Measurements from ENCODE around the gene CRTAC1. TPM values are rescaled to one million over a fixed set of nuclear protein-coding genes. Genes with fewer than 3 reads are reported as not detected.

The CRTAC1 gene
- total RNA-seq, 1 experiment from 2014 or later: 1.2 TPM

DNA sequence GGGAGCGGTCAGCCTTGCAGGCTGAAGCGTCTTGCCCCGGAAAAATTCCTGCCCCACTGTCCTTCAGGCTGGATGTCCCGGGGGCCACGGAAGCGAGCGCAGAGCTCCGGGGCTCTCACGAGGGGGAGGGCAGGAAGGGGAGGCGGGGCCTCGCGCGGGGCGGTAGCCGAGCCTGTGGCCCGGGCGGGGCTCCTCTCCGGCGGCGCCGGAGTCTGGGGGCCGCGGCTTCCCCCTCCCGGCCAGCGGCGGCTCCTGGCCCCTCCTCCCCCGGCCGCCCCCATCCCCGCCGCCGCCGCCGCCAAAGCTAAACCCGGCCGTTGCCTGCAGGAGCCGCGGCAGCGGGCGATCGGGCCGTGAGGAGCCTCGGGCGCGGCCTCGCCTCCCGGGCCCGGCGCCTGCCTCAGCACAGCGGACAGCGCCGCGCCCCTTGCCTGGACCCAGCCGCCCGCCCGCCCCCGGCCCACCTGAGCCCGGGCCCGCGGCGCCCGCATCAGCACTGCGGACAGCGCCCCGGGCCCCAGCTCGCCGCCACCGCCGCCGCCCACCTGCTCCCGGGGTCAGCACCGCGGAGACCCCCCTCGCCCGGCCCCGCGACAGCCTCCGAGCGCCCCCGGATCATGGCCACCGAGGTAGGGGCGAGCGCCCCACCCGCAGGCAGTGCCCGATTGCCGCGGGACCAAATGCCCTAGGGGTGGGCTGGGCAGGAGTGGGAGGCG, 180.6 kb downstream of the CRTAC1 start, which contains the start of gene GOLGA7B:
Gene GOLGA7B (plus strand): TSS at position 157 of the 716 bp plus-strand sequence. CDS start 461 bp downstream, at position 618.
- no peaks in the 10 kb centered on the region for H3K9me3 Mint-ChIP-seq
- POLR2A ChIA-PET: no interaction called here
- peaks cover 37% of the 10 kb centered on the region for H3K27me3 Mint-ChIP-seq (ENCODE audit: low read depth)
- no peak within 1 kb of the TSS for H3K27ac Mint-ChIP-seq
- peak; percentile 75 for DNase-seq (ENCODE audit: low spot score)
- ATAC-seq: peak; percentile 95
- peak within 1 kb of the TSS; percentile 73 for H3K4me3 Mint-ChIP-seq
- no peaks in the 10 kb centered on the region for H3K36me3 Mint-ChIP-seq
- peaks cover 14% of the 10 kb centered on the region for H3K4me1 Mint-ChIP-seq
- CTCF ChIA-PET: interaction anchor here (0.6 to 2.2 kb wide), 20 partner anchors 10 to 1510 kb away, joined by 3 to 22 read pairs (median 4); no protein-coding TSS in a partner anchor
- TF ChIP-seq, protein P1, sequence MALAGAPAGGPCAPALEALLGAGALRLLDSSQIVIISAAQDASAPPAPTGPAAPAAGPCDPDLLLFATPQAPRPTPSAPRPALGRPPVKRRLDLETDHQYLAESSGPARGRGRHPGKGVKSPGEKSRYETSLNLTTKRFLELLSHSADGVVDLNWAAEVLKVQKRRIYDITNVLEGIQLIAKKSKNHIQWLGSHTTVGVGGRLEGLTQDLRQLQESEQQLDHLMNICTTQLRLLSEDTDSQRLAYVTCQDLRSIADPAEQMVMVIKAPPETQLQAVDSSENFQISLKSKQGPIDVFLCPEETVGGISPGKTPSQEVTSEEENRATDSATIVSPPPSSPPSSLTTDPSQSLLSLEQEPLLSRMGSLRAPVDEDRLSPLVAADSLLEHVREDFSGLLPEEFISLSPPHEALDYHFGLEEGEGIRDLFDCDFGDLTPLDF (CRISPR knock-in tag; IDR thresholded peaks at IDR 0.05): no peak
- TF ChIP-seq, protein P2, sequence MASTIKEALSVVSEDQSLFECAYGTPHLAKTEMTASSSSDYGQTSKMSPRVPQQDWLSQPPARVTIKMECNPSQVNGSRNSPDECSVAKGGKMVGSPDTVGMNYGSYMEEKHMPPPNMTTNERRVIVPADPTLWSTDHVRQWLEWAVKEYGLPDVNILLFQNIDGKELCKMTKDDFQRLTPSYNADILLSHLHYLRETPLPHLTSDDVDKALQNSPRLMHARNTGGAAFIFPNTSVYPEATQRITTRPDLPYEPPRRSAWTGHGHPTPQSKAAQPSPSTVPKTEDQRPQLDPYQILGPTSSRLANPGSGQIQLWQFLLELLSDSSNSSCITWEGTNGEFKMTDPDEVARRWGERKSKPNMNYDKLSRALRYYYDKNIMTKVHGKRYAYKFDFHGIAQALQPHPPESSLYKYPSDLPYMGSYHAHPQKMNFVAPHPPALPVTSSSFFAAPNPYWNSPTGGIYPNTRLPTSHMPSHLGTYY (CRISPR knock-in tag; IDR thresholded peaks at IDR 0.05): no peak
- TF ChIP-seq ZNF671 (CRISPR knock-in tag; IDR thresholded peaks at IDR 0.05) (no peak), ZNF416 (CRISPR knock-in tag; IDR thresholded peaks at IDR 0.05) (no peak), MYBL2 (CRISPR knock-in tag; IDR thresholded peaks at IDR 0.05) (no peak), TCF7 (CRISPR knock-in tag; IDR thresholded peaks at IDR 0.05; ENCODE audit: low read depth) (0 out of 2 replicates have a peak, but pooled peaks have one; percentile 45), CREB1 (CRISPR knock-in tag; IDR thresholded peaks at IDR 0.05) (no peak), ZNF121 (CRISPR knock-in tag; IDR thresholded peaks at IDR 0.05) (no peak), ZBTB21 (CRISPR knock-in tag; IDR thresholded peaks at IDR 0.05; ENCODE audit: borderline replicate concordance) (no peak), ESRRA (CRISPR knock-in tag; IDR thresholded peaks at IDR 0.05; ENCODE audit: borderline replicate concordance) (no peak), GRHL2 (CRISPR knock-in tag; IDR thresholded peaks at IDR 0.05; ENCODE audit: insufficient replicate concordance, severe bottlenecking) (no peak), GTF2I (CRISPR knock-in tag; conservative IDR thresholded peaks at IDR 0.05) (no peak), NR3C1 (CRISPR knock-in tag; conservative IDR thresholded peaks at IDR 0.05; ENCODE audit: low read depth) (0 out of 2 replicates have a peak, but pooled peaks have one; percentile 53), SP1 (CRISPR knock-in tag; conservative IDR thresholded peaks at IDR 0.05) (no peak), FOXK1 (CRISPR knock-in tag; IDR thresholded peaks at IDR 0.05) (no peak), ATF1 (CRISPR knock-in tag; IDR thresholded peaks at IDR 0.05) (0 out of 2 replicates have a peak, but pooled peaks have one; percentile 39)
- TF ChIP-seq, protein P3, sequence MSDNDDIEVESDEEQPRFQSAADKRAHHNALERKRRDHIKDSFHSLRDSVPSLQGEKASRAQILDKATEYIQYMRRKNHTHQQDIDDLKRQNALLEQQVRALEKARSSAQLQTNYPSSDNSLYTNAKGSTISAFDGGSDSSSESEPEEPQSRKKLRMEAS (CRISPR knock-in tag; IDR thresholded peaks at IDR 0.05): no peak
- TF ChIP-seq, protein P4, sequence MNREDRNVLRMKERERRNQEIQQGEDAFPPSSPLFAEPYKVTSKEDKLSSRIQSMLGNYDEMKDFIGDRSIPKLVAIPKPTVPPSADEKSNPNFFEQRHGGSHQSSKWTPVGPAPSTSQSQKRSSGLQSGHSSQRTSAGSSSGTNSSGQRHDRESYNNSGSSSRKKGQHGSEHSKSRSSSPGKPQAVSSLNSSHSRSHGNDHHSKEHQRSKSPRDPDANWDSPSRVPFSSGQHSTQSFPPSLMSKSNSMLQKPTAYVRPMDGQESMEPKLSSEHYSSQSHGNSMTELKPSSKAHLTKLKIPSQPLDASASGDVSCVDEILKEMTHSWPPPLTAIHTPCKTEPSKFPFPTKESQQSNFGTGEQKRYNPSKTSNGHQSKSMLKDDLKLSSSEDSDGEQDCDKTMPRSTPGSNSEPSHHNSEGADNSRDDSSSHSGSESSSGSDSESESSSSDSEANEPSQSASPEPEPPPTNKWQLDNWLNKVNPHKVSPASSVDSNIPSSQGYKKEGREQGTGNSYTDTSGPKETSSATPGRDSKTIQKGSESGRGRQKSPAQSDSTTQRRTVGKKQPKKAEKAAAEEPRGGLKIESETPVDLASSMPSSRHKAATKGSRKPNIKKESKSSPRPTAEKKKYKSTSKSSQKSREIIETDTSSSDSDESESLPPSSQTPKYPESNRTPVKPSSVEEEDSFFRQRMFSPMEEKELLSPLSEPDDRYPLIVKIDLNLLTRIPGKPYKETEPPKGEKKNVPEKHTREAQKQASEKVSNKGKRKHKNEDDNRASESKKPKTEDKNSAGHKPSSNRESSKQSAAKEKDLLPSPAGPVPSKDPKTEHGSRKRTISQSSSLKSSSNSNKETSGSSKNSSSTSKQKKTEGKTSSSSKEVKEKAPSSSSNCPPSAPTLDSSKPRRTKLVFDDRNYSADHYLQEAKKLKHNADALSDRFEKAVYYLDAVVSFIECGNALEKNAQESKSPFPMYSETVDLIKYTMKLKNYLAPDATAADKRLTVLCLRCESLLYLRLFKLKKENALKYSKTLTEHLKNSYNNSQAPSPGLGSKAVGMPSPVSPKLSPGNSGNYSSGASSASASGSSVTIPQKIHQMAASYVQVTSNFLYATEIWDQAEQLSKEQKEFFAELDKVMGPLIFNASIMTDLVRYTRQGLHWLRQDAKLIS (CRISPR knock-in tag; IDR thresholded peaks at IDR 0.05; ENCODE audit: borderline replicate concordance): no peak
- TF ChIP-seq, protein P5, sequence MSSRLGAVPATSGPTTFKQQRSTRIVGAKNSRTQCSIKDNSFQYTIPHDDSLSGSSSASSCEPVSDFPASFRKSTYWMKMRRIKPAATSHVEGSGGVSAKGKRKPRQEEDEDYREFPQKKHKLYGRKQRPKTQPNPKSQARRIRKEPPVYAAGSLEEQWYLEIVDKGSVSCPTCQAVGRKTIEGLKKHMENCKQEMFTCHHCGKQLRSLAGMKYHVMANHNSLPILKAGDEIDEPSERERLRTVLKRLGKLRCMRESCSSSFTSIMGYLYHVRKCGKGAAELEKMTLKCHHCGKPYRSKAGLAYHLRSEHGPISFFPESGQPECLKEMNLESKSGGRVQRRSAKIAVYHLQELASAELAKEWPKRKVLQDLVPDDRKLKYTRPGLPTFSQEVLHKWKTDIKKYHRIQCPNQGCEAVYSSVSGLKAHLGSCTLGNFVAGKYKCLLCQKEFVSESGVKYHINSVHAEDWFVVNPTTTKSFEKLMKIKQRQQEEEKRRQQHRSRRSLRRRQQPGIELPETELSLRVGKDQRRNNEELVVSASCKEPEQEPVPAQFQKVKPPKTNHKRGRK (CRISPR knock-in tag; IDR thresholded peaks at IDR 0.05; ENCODE audit: borderline replicate concordance): no peak
- TF ChIP-seq, protein P6, sequence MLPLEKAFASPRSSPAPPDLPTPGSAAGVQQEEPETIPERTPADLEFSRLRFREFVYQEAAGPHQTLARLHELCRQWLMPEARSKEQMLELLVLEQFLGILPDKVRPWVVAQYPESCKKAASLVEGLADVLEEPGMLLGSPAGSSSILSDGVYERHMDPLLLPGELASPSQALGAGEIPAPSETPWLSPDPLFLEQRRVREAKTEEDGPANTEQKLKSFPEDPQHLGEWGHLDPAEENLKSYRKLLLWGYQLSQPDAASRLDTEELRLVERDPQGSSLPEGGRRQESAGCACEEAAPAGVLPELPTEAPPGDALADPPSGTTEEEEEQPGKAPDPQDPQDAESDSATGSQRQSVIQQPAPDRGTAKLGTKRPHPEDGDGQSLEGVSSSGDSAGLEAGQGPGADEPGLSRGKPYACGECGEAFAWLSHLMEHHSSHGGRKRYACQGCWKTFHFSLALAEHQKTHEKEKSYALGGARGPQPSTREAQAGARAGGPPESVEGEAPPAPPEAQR (CRISPR knock-in tag; IDR thresholded peaks at IDR 0.05): no peak
- TF ChIP-seq, protein P7, sequence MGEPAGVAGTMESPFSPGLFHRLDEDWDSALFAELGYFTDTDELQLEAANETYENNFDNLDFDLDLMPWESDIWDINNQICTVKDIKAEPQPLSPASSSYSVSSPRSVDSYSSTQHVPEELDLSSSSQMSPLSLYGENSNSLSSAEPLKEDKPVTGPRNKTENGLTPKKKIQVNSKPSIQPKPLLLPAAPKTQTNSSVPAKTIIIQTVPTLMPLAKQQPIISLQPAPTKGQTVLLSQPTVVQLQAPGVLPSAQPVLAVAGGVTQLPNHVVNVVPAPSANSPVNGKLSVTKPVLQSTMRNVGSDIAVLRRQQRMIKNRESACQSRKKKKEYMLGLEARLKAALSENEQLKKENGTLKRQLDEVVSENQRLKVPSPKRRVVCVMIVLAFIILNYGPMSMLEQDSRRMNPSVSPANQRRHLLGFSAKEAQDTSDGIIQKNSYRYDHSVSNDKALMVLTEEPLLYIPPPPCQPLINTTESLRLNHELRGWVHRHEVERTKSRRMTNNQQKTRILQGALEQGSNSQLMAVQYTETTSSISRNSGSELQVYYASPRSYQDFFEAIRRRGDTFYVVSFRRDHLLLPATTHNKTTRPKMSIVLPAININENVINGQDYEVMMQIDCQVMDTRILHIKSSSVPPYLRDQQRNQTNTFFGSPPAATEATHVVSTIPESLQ (CRISPR knock-in tag; IDR thresholded peaks at IDR 0.05): no peak
- TF ChIP-seq, protein P8, sequence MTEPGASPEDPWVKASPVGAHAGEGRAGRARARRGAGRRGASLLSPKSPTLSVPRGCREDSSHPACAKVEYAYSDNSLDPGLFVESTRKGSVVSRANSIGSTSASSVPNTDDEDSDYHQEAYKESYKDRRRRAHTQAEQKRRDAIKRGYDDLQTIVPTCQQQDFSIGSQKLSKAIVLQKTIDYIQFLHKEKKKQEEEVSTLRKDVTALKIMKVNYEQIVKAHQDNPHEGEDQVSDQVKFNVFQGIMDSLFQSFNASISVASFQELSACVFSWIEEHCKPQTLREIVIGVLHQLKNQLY (CRISPR knock-in tag; IDR thresholded peaks at IDR 0.05): no peak

All from WTC11 (cell line).